Measurements from ENCODE around the gene RPS6KA2. TPM values are rescaled to one million over a fixed set of nuclear protein-coding genes. Genes with fewer than 3 reads are reported as not detected.

Gene RPS6KA2
- total RNA-seq, 4 donors from 2014 or later, result 12.1 to 116 (median 26.4) TPM

GRCh38 chr6:166511316-166511715 lies 115.7 kb downstream of the RPS6KA2 start:
- Histone ChIP-seq H3K4me1 (no peaks in the 10 kb centered on the region), H3K36me3 (peaks cover 0 to 8% (median 0%) of the 10 kb centered on the region in 3 donors), H3K4me3 (no peak overlapping the region), H3K9me3 (no peaks in the 10 kb centered on the region), H3K27me3 (no peaks in the 10 kb centered on the region), H3K27ac (no peak overlapping the region)
- TF ChIP-seq POLR2A (IDR thresholded peaks at IDR 0.05), result no peak
- no peak for TF ChIP-seq CTCF (IDR thresholded peaks at IDR 0.05)
- no peak for DNase-seq

- Histone ChIP-seq H3K9me3 (no peaks in the 10 kb centered on the region), H3K4me1 (no peaks in the 10 kb centered on the region), H3K36me3 (peaks cover 0 to 8% (median 0%) of the 10 kb centered on the region in 3 donors), H3K4me3 (no peak overlapping the region), H3K27ac (no peak overlapping the region), H3K27me3 (no peaks in the 10 kb centered on the region)
- no peak for DNase-seq
- TF ChIP-seq POLR2A (IDR thresholded peaks at IDR 0.05) (no peak), CTCF (IDR thresholded peaks at IDR 0.05) (no peak)
Observed at GRCh38 chr6:166509193-166509592, 117.9 kb downstream of the RPS6KA2 start.

DNA sequence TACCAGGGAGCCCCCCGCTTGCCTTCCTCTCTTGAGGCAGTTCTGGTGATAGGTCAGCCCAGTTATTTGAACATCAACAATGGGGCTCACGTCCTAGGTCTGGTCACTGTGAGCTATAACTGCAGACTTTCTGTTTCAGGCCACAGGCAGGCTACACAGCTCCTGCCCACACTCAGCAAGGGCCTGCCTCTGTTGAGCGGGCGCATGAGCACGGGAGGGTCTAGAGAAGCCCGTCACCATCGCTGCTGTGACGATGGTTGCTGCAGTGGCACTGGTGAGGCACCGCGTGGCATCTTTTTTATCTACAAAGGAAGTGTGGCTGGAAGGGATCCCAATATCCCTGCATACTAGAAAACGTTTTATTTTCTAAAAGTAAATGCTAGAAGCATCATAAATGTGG lies 118.3 kb downstream of the RPS6KA2 start:
- no peaks in the 10 kb centered on the region for H3K9me3 ChIP-seq
- TF ChIP-seq POLR2A (IDR thresholded peaks at IDR 0.05) (no peak), CTCF (IDR thresholded peaks at IDR 0.05) (no peak)
- H3K4me1 ChIP-seq, result no peaks in the 10 kb centered on the region
- DNase-seq, result no peak
- H3K27me3 ChIP-seq, result no peaks in the 10 kb centered on the region
- H3K36me3 ChIP-seq, result peaks cover 0 to 8% (median 0%) of the 10 kb centered on the region in 3 donors
- no peak overlapping the region for H3K27ac ChIP-seq
- no peak overlapping the region for H3K4me3 ChIP-seq

DNA sequence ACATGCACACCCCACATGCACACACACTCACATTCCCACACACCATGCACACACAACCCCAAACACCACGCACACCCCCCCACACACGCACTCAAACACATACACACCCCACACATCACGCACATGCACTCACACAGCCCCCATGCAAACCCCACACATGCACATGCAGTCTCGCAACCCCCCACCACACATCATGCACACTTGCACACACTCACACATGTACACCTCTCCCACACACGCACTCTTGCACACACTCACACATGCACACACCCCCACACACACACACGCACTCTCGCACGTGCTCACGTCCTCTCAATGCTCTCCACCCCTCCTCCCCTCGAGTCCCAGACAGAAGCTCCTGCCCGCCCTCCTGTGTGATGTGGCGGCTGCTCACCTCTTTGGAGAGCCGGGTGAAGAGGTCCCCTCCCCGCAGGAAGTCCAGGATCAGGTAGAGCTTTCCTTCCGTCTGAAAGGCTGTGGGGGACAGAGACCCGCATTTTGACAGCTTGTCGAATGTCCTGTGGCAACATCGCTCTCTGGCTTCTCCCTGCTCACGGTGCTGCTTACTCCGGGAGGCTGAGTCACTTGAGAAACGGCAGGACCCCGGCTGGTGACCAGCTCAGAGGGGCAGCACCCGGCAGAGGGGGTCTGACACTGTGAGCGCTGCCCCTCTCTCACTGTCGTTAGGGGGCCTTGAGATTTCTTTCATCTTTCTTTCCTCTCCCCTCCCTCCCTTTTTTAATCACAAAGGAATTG lies 119.1 kb downstream of the RPS6KA2 start:
- Histone ChIP-seq H3K27me3 (no peaks in the 10 kb centered on the region), H3K36me3 (peaks cover 0 to 13% (median 0%) of the 10 kb centered on the region in 3 donors), H3K4me3 (no peak overlapping the region), H3K4me1 (no peaks in the 10 kb centered on the region), H3K27ac (no peak overlapping the region), H3K9me3 (no peaks in the 10 kb centered on the region)
- peak in 1 of 3 donors; percentile 35 for DNase-seq
- TF ChIP-seq CTCF (IDR thresholded peaks at IDR 0.05) (no peak), POLR2A (IDR thresholded peaks at IDR 0.05) (no peak)

GRCh38 chr6:166507380-166507779 lies 119.7 kb downstream of the RPS6KA2 start:
- Histone ChIP-seq H3K27me3 (no peaks in the 10 kb centered on the region), H3K4me1 (no peaks in the 10 kb centered on the region), H3K27ac (no peak overlapping the region), H3K36me3 (peaks cover 0 to 13% (median 0%) of the 10 kb centered on the region in 3 donors), H3K4me3 (no peak overlapping the region), H3K9me3 (no peaks in the 10 kb centered on the region)
- no peak for DNase-seq
- TF ChIP-seq CTCF (IDR thresholded peaks at IDR 0.05) (no peak), POLR2A (IDR thresholded peaks at IDR 0.05) (no peak)

Measured in Peyer's patch (tissue), 4 donors.